Measurements from ENCODE around the gene DLG5. TPM values are rescaled to one million over a fixed set of nuclear protein-coding genes. Genes with fewer than 3 reads are reported as not detected.
A peak's percentile ranks its signal among the peaks of the same experiment; 100 is the strongest.

DLG5 gene
- total RNA-seq, 2 donors from 2014 or later, result 3.2 to 6.5 TPM

GRCh38 chr10:77832238-77832637 lies 94.3 kb downstream of the DLG5 start:
- H3K9me3 Mint-ChIP-seq, result no peaks in the 10 kb centered on the region
- H3K27ac Mint-ChIP-seq, result no peak overlapping the region
- DNase-seq (peak in 1 of 2 donors; percentile 16), ATAC-seq (replicated peaks in 1 of 2) (no peak)
- H3K4me3 Mint-ChIP-seq, result no peak overlapping the region
- H3K27me3 Mint-ChIP-seq (ENCODE audit: low read depth), result no peaks in the 10 kb centered on the region
- peaks cover 17% of the 10 kb centered on the region for H3K4me1 Mint-ChIP-seq (ENCODE audit: low read depth)
- H3K36me3 Mint-ChIP-seq (ENCODE audit: insufficient read depth in 2 of 2), result no peaks in the 10 kb centered on the region

- no peaks in the 10 kb centered on the region for H3K27me3 Mint-ChIP-seq (ENCODE audit: low read depth)
- DNase-seq, result no peak
- no peaks in the 10 kb centered on the region for H3K4me1 Mint-ChIP-seq (ENCODE audit: low read depth)
- H3K9me3 Mint-ChIP-seq, result no peaks in the 10 kb centered on the region
- H3K27ac Mint-ChIP-seq, result no peak overlapping the region
- H3K4me3 Mint-ChIP-seq, result no peak overlapping the region
- ATAC-seq (replicated peaks in 1 of 2), result no peak
- H3K36me3 Mint-ChIP-seq (ENCODE audit: insufficient read depth in 2 of 2), result no peaks in the 10 kb centered on the region
These were observed 97.2 kb downstream of the DLG5 start for GRCh38 chr10:77829356-77829755.

GRCh38 chr10:77828377-77828776 lies 98.2 kb downstream of the DLG5 start:
- ATAC-seq (replicated peaks in 1 of 2) (no peak), DNase-seq (no peak)
- no peaks in the 10 kb centered on the region for H3K4me1 Mint-ChIP-seq (ENCODE audit: low read depth)
- no peaks in the 10 kb centered on the region for H3K9me3 Mint-ChIP-seq
- H3K4me3 Mint-ChIP-seq, result no peak overlapping the region
- H3K36me3 Mint-ChIP-seq (ENCODE audit: insufficient read depth in 2 of 2), result no peaks in the 10 kb centered on the region
- no peak overlapping the region for H3K27ac Mint-ChIP-seq
- H3K27me3 Mint-ChIP-seq (ENCODE audit: low read depth), result no peaks in the 10 kb centered on the region

- Mint-ChIP-seq H3K27ac (no peak overlapping the region), H3K4me1 (ENCODE audit: low read depth) (no peaks in the 10 kb centered on the region), H3K4me3 (no peak overlapping the region), H3K9me3 (no peaks in the 10 kb centered on the region), H3K27me3 (ENCODE audit: low read depth) (no peaks in the 10 kb centered on the region), H3K36me3 (ENCODE audit: insufficient read depth in 2 of 2) (no peaks in the 10 kb centered on the region)
- no peak for ATAC-seq (replicated peaks in 1 of 2)
- no peak for DNase-seq
These were observed 99.2 kb downstream of the DLG5 start for GRCh38 chr10:77827366-77827765.

GRCh38 chr10:77825965-77826364 lies 100.6 kb downstream of the DLG5 start:
- Mint-ChIP-seq H3K27me3 (ENCODE audit: low read depth) (no peaks in the 10 kb centered on the region), H3K9me3 (no peaks in the 10 kb centered on the region), H3K36me3 (ENCODE audit: insufficient read depth in 2 of 2) (no peaks in the 10 kb centered on the region), H3K4me3 (no peak overlapping the region), H3K4me1 (ENCODE audit: low read depth) (no peaks in the 10 kb centered on the region), H3K27ac (no peak overlapping the region)
- no peak for DNase-seq
- ATAC-seq (replicated peaks in 1 of 2), result no peak

- ATAC-seq (replicated peaks in 1 of 2) (no peak), DNase-seq (no peak)
- Mint-ChIP-seq H3K27me3 (ENCODE audit: low read depth) (no peaks in the 10 kb centered on the region), H3K36me3 (ENCODE audit: insufficient read depth in 2 of 2) (no peaks in the 10 kb centered on the region), H3K4me3 (no peak overlapping the region), H3K9me3 (no peaks in the 10 kb centered on the region), H3K27ac (no peak overlapping the region), H3K4me1 (ENCODE audit: low read depth) (peaks cover 5% of the 10 kb centered on the region)
These were observed 101.6 kb downstream of the DLG5 start for GRCh38 chr10:77824908-77825307.

- no peaks in the 10 kb centered on the region for H3K36me3 Mint-ChIP-seq (ENCODE audit: insufficient read depth in 2 of 2)
- peaks cover 5% of the 10 kb centered on the region for H3K4me1 Mint-ChIP-seq (ENCODE audit: low read depth)
- no peaks in the 10 kb centered on the region for H3K9me3 Mint-ChIP-seq
- H3K27ac Mint-ChIP-seq, result no peak overlapping the region
- H3K4me3 Mint-ChIP-seq, result no peak overlapping the region
- no peak for DNase-seq
- no peak for ATAC-seq (replicated peaks in 1 of 2)
- H3K27me3 Mint-ChIP-seq (ENCODE audit: low read depth), result no peaks in the 10 kb centered on the region
These were observed 102.6 kb downstream of the DLG5 start for GRCh38 chr10:77823811-77824542.

GRCh38 chr10:77821551-77821950 lies 105.0 kb downstream of the DLG5 start:
- Mint-ChIP-seq H3K4me1 (ENCODE audit: low read depth) (peaks cover 5% of the 10 kb centered on the region), H3K36me3 (ENCODE audit: insufficient read depth in 2 of 2) (peaks cover 0 to 2% of the 10 kb centered on the region in 2 donors), H3K4me3 (no peak overlapping the region), H3K9me3 (no peaks in the 10 kb centered on the region), H3K27me3 (ENCODE audit: low read depth) (no peaks in the 10 kb centered on the region), H3K27ac (no peak overlapping the region)
- DNase-seq (no peak), ATAC-seq (replicated peaks in 1 of 2) (no peak)

- Mint-ChIP-seq H3K36me3 (ENCODE audit: insufficient read depth in 2 of 2) (peaks cover 0 to 2% of the 10 kb centered on the region in 2 donors), H3K4me1 (ENCODE audit: low read depth) (peaks cover 5% of the 10 kb centered on the region), H3K27ac (no peak overlapping the region), H3K9me3 (no peaks in the 10 kb centered on the region), H3K4me3 (no peak overlapping the region), H3K27me3 (ENCODE audit: low read depth) (no peaks in the 10 kb centered on the region)
- no peak for DNase-seq
- no peak for ATAC-seq (replicated peaks in 1 of 2)
These were observed 105.5 kb downstream of the DLG5 start for GRCh38 chr10:77821036-77821435.

- no peak for DNase-seq
- no peaks in the 10 kb centered on the region for H3K27me3 Mint-ChIP-seq (ENCODE audit: low read depth)
These were observed 106.2 kb downstream of the DLG5 start for GRCh38 chr10:77820349-77820748.

GRCh38 chr10:77819210-77820112 lies 107.1 kb downstream of the DLG5 start:
- H3K27me3 Mint-ChIP-seq (ENCODE audit: low read depth), result no peaks in the 10 kb centered on the region
- H3K9me3 Mint-ChIP-seq, result no peaks in the 10 kb centered on the region
- H3K4me1 Mint-ChIP-seq (ENCODE audit: low read depth), result peaks cover 5% of the 10 kb centered on the region
- no peak overlapping the region for H3K4me3 Mint-ChIP-seq
- DNase-seq (no peak), ATAC-seq (replicated peaks in 1 of 2) (no peak)
- H3K27ac Mint-ChIP-seq, result no peak overlapping the region
- H3K36me3 Mint-ChIP-seq (ENCODE audit: insufficient read depth in 2 of 2), result peaks cover 0 to 2% of the 10 kb centered on the region in 2 donors

More at GRCh38 chr10:77820349-77820748, 106.2 kb downstream of the DLG5 start:
- peak; percentile 64 to 80 for ATAC-seq (replicated peaks in 1 of 2)
- Mint-ChIP-seq H3K9me3 (no peaks in the 10 kb centered on the region), H3K36me3 (ENCODE audit: insufficient read depth in 2 of 2) (peaks cover 0 to 2% of the 10 kb centered on the region in 2 donors), H3K4me1 (ENCODE audit: low read depth) (peaks cover 5% of the 10 kb centered on the region), H3K4me3 (no peak overlapping the region), H3K27ac (no peak overlapping the region)

GRCh38 chr10:77818378-77818777 lies 108.2 kb downstream of the DLG5 start:
- H3K27me3 Mint-ChIP-seq (ENCODE audit: low read depth), result no peaks in the 10 kb centered on the region
- no peak for ATAC-seq (replicated peaks in 1 of 2)

GRCh38 chr10:77817541-77817940 lies 109.0 kb downstream of the DLG5 start:
- H3K36me3 Mint-ChIP-seq (ENCODE audit: insufficient read depth in 2 of 2), result peaks cover 0 to 2% of the 10 kb centered on the region in 2 donors
- H3K9me3 Mint-ChIP-seq, result no peaks in the 10 kb centered on the region
- peaks cover 5% of the 10 kb centered on the region for H3K4me1 Mint-ChIP-seq (ENCODE audit: low read depth)
- no peaks in the 10 kb centered on the region for H3K27me3 Mint-ChIP-seq (ENCODE audit: low read depth)
- DNase-seq (no peak), ATAC-seq (replicated peaks in 1 of 2) (no peak)
- no peak overlapping the region for H3K4me3 Mint-ChIP-seq
- H3K27ac Mint-ChIP-seq, result peak overlapping the region; percentile 74

More at GRCh38 chr10:77818378-77818777, 108.2 kb downstream of the DLG5 start:
- no peak for DNase-seq
- H3K36me3 Mint-ChIP-seq (ENCODE audit: insufficient read depth in 2 of 2), result peaks cover 0 to 2% of the 10 kb centered on the region in 2 donors
- H3K9me3 Mint-ChIP-seq, result no peaks in the 10 kb centered on the region
- H3K4me1 Mint-ChIP-seq (ENCODE audit: low read depth), result peaks cover 5% of the 10 kb centered on the region
- peak overlapping the region; percentile 61 for H3K27ac Mint-ChIP-seq
- peak overlapping the region in 1 of 2 donors; percentile 5 for H3K4me3 Mint-ChIP-seq

All from activated T-cell treated with anti-CD3 and anti-CD28 coated beads, Interleukin-2, amount 50 U/mL, for 72 hours (primary cell).